ENCODE measurements around the gene PTK7.

- TF ChIP-seq POLR2AphosphoS5 (IDR thresholded peaks at IDR 0.05; ENCODE audit: low read depth, low read length): no peak
- no peak for TF ChIP-seq REST (IDR thresholded peaks at IDR 0.05; ENCODE audit: insufficient read depth in 1 of 2, low read depth in 2 of 2, low read length in 2 of 2)
- no peak for TF ChIP-seq TAF1 (IDR thresholded peaks at IDR 0.05; ENCODE audit: borderline replicate concordance, insufficient read depth, low read length)
These were observed 15.1 kb upstream of the PTK7 start for GRCh38 chr6:43060755-43061633.

Data from PFSK-1 (cell line).